Kidney (tissue), 14 donors: ENCODE results near the gene CPSF7. TPM values are rescaled to one million over a fixed set of nuclear protein-coding genes. Genes with fewer than 3 reads are reported as not detected.

ENCODE experiments used
- DNase-seq, 5 donors: peaks; one replicate each; pipeline ENCODE4 v3.0.0-alpha.2; 2013 to 2020
- FAIRE-seq: peaks from 2 replicates; lab custom pipeline; 2012; peaks lifted over from hg19 to GRCh38; lab: Jason Lieb, UNC
- H3K27ac ChIP-seq, 2 donors: one replicate each; pipeline ENCODE4 v1.7.0; 2013; ENCODE audit warnings: low read depth in 2 of 2, low read length in 2 of 2, inconsistent platforms in 1 of 2
- H3K27me3 ChIP-seq: one replicate; pipeline ENCODE4 v1.7.1; 2013; ENCODE audit warnings: low read length, inconsistent platforms; ENCODE audit not compliant: control insufficient read depth, insufficient read depth
- H3K36me3 ChIP-seq, 3 donors: one replicate each; pipeline versions ENCODE4 v1.7.0 to v1.7.1; 2013; ENCODE audit warnings: low read length in 3 of 3, control low read depth in 1 of 3, inconsistent platforms in 1 of 3; ENCODE audit not compliant: insufficient read depth in 3 of 3, control insufficient read depth in 2 of 3
- H3K4me1 ChIP-seq, 3 donors: one replicate each; pipeline versions ENCODE4 v1.7.0 to v1.7.1; 2013; ENCODE audit warnings: low read length in 3 of 3, inconsistent platforms in 1 of 3, low read depth in 1 of 3; ENCODE audit not compliant: control insufficient read depth in 2 of 3, insufficient read depth in 2 of 3
- H3K4me3 ChIP-seq, 3 donors: one replicate each; pipeline versions ENCODE4 v1.7.0 to v1.8.1; 2013; ENCODE audit warnings: low read length in 3 of 3, control low read depth in 1 of 3, inconsistent platforms in 1 of 3
- H3K9ac ChIP-seq, 3 donors: one replicate each; pipeline versions ENCODE4 v1.7.0 to v1.7.1; 2013; ENCODE audit warnings: low read length in 3 of 3, control low read depth in 1 of 3, inconsistent platforms in 1 of 3
- H3K9me3 ChIP-seq, 3 donors: one replicate each; pipeline versions ENCODE4 v1.7.0 to v1.7.1; 2013; ENCODE audit warnings: low read length in 3 of 3, control low read depth in 1 of 3, inconsistent platforms in 1 of 3; ENCODE audit not compliant: control insufficient read depth in 2 of 3, insufficient read depth in 1 of 3
- CTCF ChIP-seq: IDR thresholded peaks from 3 replicates; pipeline ENCODE4 v1.5.1; 2012; ENCODE audit warnings: mild to moderate bottlenecking, moderate library complexity, borderline replicate concordance; ENCODE audit not compliant: insufficient read depth; ENCODE audit errors: extremely low read depth
- intact Hi-C: fragments of 100-400 bp; cut with DNase I; formaldehyde crosslinking; loops from one replicate; pipeline ENCODE4 v1.11.1; 2022
- polyA plus RNA-seq: library from polyadenylated mRNA; stranded (reverse); fragments of 350-450 nt; fragmentation: Illumina TruSeq; extraction: RNeasy Lipid Tissue Mini Kit (QIAGEN cat#74804); gene quantifications from one replicate; pipeline ENCODE4 v1.2.3, GENCODE V29; 2014; ENCODE audit warnings: low read depth, low replicate concordance; ENCODE audit not compliant: insufficient read depth
- total RNA-seq: library from RNA; stranded (reverse); fragmentation: NEBNext Ultra II Directional; extraction: Animal tissue kit (Norgen Biotek cat#: 25700); gene quantifications from one replicate; pipeline ENCODE4 v1.2.1, GENCODE V29; 2021
- donor health status: control.
- donor health status: control.
- donor health status: control.
- donor health status: control.
- donor health status: control.
- donor health status: DM: yes; HTN: yes; CAD: no.
- donor health status: Normal renal cell carcinoma (clear cell type).

The CPSF7 gene
- total and polyA plus RNA-seq, 2 donors from 2014 or later, result 28.4 to 94.5 TPM

GRCh38 chr11:61356706-61357105, 73.1 kb downstream of the CPSF7 start:
- H3K4me1 ChIP-seq, result peaks cover 0 to 4% (median 0%) of the 10 kb centered on the region in 3 donors
- FAIRE-seq, result no peak
- peaks cover 0 to 15% (median 11%) of the 10 kb centered on the region in 3 donors for H3K36me3 ChIP-seq
- intact Hi-C loops, result no loop called here
- no peaks in the 10 kb centered on the region for H3K27me3 ChIP-seq
- no peak overlapping the region for H3K9ac ChIP-seq
- no peak overlapping the region for H3K4me3 ChIP-seq
- H3K9me3 ChIP-seq, result no peaks in the 10 kb centered on the region
- DNase-seq, result no peak
- no peak for TF ChIP-seq CTCF
- H3K27ac ChIP-seq, result no peak overlapping the region

- Histone ChIP-seq H3K9ac (no peak overlapping the region), H3K36me3 (peaks cover 0 to 24% (median 18%) of the 10 kb centered on the region in 3 donors), H3K27ac (no peak overlapping the region), H3K27me3 (no peaks in the 10 kb centered on the region), H3K4me1 (no peaks in the 10 kb centered on the region), H3K4me3 (no peak overlapping the region), H3K9me3 (no peaks in the 10 kb centered on the region)
- TF ChIP-seq CTCF, result no peak
- FAIRE-seq, result no peak
- intact Hi-C loops, result no loop called here
- no peak for DNase-seq
These were observed 75.6 kb downstream of the CPSF7 start for GRCh38 chr11:61354208-61354607.

- Histone ChIP-seq H3K9ac (no peak overlapping the region), H3K27ac (no peak overlapping the region), H3K36me3 (peaks cover 0 to 27% (median 26%) of the 10 kb centered on the region in 3 donors), H3K27me3 (no peaks in the 10 kb centered on the region), H3K4me1 (no peaks in the 10 kb centered on the region), H3K9me3 (no peaks in the 10 kb centered on the region), H3K4me3 (no peak overlapping the region)
- TF ChIP-seq CTCF, result no peak
- DNase-seq (no peak), FAIRE-seq (no peak)
- intact Hi-C loops, result no loop called here
These were observed 76.4 kb downstream of the CPSF7 start for GRCh38 chr11:61353131-61354067.

Other genes starting within 250 kb of the CPSF7 start
- gene PGA3, start 226.5 kb downstream of the CPSF7 start, total RNA-seq, result 0.54 TPM
- not detected for gene PGA3, start 226.5 kb downstream of the CPSF7 start, polyA plus RNA-seq
- not detected for gene PGA4, start 207.6 kb downstream of the CPSF7 start, total RNA-seq
- gene PGA4, start 207.6 kb downstream of the CPSF7 start, polyA plus RNA-seq, result not detected
- gene PGA5, start 188.8 kb downstream of the CPSF7 start, total RNA-seq, result 0.35 TPM
- not detected for gene PGA5, start 188.8 kb downstream of the CPSF7 start, polyA plus RNA-seq
- gene VWCE, start 134.7 kb downstream of the CPSF7 start, total RNA-seq, result 1.2 TPM
- 0.32 TPM for gene VWCE, start 134.7 kb downstream of the CPSF7 start, polyA plus RNA-seq
- gene DDB1, start 96.9 kb downstream of the CPSF7 start, total RNA-seq, result 185 TPM
- gene DDB1, start 96.9 kb downstream of the CPSF7 start, polyA plus RNA-seq, result 131 TPM
- 64.6 TPM for gene TKFC, start 96.7 kb downstream of the CPSF7 start, total RNA-seq
- 107 TPM for gene TKFC, start 96.7 kb downstream of the CPSF7 start, polyA plus RNA-seq
- 36.8 TPM for gene CYB561A3, start 68.1 kb downstream of the CPSF7 start, total RNA-seq
- 29.7 TPM for gene CYB561A3, start 68.1 kb downstream of the CPSF7 start, polyA plus RNA-seq
- gene TMEM138, start 67.6 kb downstream of the CPSF7 start, total RNA-seq, result 42.3 TPM
- gene TMEM138, start 67.6 kb downstream of the CPSF7 start, polyA plus RNA-seq, result 62.3 TPM
- 11.1 TPM for gene TMEM216, start 37.4 kb downstream of the CPSF7 start, total RNA-seq
- 16.2 TPM for gene TMEM216, start 37.4 kb downstream of the CPSF7 start, polyA plus RNA-seq
- gene SDHAF2, start 149 bp upstream of the CPSF7 start, total RNA-seq, result 40.7 TPM
- 77.1 TPM for gene SDHAF2, start 149 bp upstream of the CPSF7 start, polyA plus RNA-seq
- 2.9 TPM for gene LRRC10B, start 78.8 kb upstream of the CPSF7 start, total RNA-seq
- gene LRRC10B, start 78.8 kb upstream of the CPSF7 start, polyA plus RNA-seq, result 1.0 TPM
- gene SYT7, start 151.1 kb upstream of the CPSF7 start, total RNA-seq, result 5.7 TPM
- 6.7 TPM for gene SYT7, start 151.1 kb upstream of the CPSF7 start, polyA plus RNA-seq